ENCODE data around the gene GRIN1.
"Not testable (repeated sequence)": the region's sequence is repeated elsewhere in the genome, so short reads cannot be mapped to it uniquely, and the experiment has no call there.

GRIN1 gene

GRCh38 chr9:137116728-137117127, 22.2 kb upstream of the GRIN1 start:
- H3K4me1 Mint-ChIP-seq (ENCODE audit: low read depth): peaks cover 6% of the 10 kb centered on the region
- no peaks in the 10 kb centered on the region for H3K27me3 Mint-ChIP-seq (ENCODE audit: low read depth)
- no peak overlapping the region for H3K27ac Mint-ChIP-seq
- no peaks in the 10 kb centered on the region for H3K36me3 Mint-ChIP-seq (ENCODE audit: low read depth)
- no peak overlapping the region for H3K4me3 Mint-ChIP-seq
- no peaks in the 10 kb centered on the region for H3K9me3 Mint-ChIP-seq

GRCh38 chr9:137117269-137117731, 21.7 kb upstream of the GRIN1 start:
- Mint-ChIP-seq H3K4me1 (ENCODE audit: low read depth) (peaks cover 10% of the 10 kb centered on the region), H3K36me3 (ENCODE audit: low read depth) (no peaks in the 10 kb centered on the region), H3K27me3 (ENCODE audit: low read depth) (no peaks in the 10 kb centered on the region), H3K4me3 (no peak overlapping the region), H3K27ac (no peak overlapping the region), H3K9me3 (no peaks in the 10 kb centered on the region)

- H3K4me1 Mint-ChIP-seq (ENCODE audit: low read depth): peaks cover 12% of the 10 kb centered on the region
- not testable (repeated sequence) for H3K4me3 Mint-ChIP-seq; H3K27ac Mint-ChIP-seq; H3K9me3 Mint-ChIP-seq; H3K27me3 Mint-ChIP-seq (ENCODE audit: low read depth); H3K36me3 Mint-ChIP-seq (ENCODE audit: low read depth)
Measured at GRCh38 chr9:137118092-137118603, 20.8 kb upstream of the GRIN1 start.

DNA sequence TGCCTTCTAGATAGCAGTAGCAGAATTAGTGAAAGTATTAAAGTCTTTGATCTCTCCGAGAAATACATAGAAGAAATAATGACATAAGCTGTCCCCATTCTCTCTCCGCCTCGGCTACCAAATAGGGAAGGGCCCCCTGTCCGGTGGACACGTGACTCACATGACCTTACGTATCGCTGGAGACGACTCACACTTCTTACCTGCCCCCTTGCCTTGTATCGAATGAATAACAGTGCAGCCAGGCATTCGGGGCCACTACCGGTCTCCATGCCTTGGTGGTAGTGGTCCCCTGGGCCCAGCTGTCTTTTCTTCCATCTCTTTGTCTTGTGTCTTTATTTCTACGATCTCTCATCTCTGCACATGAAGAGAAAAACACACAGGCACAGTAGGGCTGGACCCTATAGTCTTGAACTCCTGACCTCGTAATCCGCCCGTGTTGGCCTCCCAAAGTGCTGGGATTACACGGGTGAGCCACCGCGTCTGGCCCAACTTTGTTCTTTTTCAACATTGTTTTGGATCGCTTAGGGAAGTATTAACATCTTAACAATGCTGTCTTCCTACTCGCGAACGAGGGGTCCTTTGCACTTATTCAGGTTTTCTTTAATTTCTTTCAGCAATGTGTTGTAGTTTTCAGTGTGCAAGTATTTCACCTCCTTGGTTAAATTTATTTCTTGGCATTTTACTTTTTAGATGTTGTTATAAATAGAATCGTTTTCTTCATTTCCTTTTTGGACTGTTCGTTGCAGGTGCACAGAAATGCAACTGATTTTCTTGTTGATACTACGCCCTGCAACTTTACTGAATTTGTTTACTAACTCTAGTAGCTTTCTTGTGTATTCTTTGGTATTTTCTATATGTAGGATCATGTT, 16.8 kb upstream of the GRIN1 start:
- H3K9me3 Mint-ChIP-seq; H3K27ac Mint-ChIP-seq; H3K36me3 Mint-ChIP-seq (ENCODE audit: low read depth); H3K4me3 Mint-ChIP-seq; H3K27me3 Mint-ChIP-seq (ENCODE audit: low read depth): not testable (repeated sequence)
- peaks cover 16% of the 10 kb centered on the region for H3K4me1 Mint-ChIP-seq (ENCODE audit: low read depth)

DNA sequence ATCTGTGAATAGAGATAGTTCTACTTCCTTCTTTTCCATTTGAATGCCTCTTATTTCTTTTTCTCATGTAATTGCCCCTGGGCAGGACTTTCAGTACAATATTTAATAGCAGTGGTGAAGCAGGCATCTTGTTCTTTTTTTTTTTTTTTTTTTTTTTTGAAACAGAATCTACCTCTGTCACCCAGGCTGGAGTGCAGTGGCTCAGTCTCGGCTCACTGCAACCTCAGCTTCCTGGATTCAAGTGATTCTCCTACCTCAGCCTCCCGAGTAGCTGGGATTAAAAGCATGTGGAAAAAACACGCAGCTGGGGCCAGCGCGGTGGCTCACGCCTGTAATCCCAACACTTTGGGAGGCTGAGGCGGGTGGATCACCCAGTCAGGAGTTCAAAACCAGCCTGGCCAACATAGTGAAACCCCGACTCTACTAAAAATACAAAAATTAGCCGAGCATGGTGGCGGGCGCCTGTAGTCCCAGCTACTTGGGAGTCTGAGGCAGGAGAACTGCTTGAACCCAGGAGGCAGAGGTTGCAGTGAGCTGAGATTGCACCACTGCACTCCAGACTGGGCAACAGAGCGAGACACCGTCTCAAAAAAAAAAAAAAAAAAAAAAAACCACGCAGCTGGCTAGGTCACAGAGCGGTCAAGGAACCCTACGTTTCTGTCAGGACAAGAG, 16.0 kb upstream of the GRIN1 start:
- H3K4me1 Mint-ChIP-seq (ENCODE audit: low read depth): peaks cover 23% of the 10 kb centered on the region
- H3K4me3 Mint-ChIP-seq; H3K9me3 Mint-ChIP-seq; H3K36me3 Mint-ChIP-seq (ENCODE audit: low read depth); H3K27me3 Mint-ChIP-seq (ENCODE audit: low read depth); H3K27ac Mint-ChIP-seq: not testable (repeated sequence)

- Mint-ChIP-seq H3K27ac (no peak overlapping the region), H3K9me3 (no peaks in the 10 kb centered on the region), H3K4me3 (no peak overlapping the region), H3K36me3 (ENCODE audit: low read depth) (peaks cover 2% of the 10 kb centered on the region), H3K27me3 (ENCODE audit: low read depth) (no peaks in the 10 kb centered on the region), H3K4me1 (ENCODE audit: low read depth) (peaks cover 28% of the 10 kb centered on the region)
Measured at GRCh38 chr9:137123468-137123837, 15.5 kb upstream of the GRIN1 start.

DNA sequence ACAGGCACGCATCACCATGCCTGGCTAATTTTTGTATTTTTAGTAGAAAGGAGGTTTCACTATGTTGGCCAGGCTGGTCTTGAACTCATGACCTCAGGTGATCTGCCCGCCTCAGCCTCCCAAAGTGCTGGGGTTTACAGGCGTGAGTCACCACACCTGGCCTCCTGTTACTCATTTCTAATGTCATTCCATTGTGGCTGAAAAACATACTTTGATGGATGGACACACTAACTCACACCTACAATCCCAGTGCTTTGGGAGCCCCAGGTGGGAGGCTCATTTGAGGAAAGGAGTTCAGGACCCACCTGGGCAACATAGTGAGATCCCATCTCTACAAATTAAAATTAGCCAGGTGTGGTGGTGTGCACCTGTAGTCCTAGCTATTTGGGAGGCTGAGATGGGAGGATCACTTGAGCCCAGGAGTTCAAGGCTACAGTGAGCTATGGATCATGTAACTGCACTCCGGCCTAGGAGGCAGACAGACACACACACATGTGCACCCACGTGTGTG, 14.9 kb upstream of the GRIN1 start:
- not testable (repeated sequence) for H3K27ac Mint-ChIP-seq; H3K4me3 Mint-ChIP-seq; H3K9me3 Mint-ChIP-seq; H3K36me3 Mint-ChIP-seq (ENCODE audit: low read depth); H3K27me3 Mint-ChIP-seq (ENCODE audit: low read depth)
- peaks cover 32% of the 10 kb centered on the region for H3K4me1 Mint-ChIP-seq (ENCODE audit: low read depth)

- peaks cover 32% of the 10 kb centered on the region for H3K4me1 Mint-ChIP-seq (ENCODE audit: low read depth)
- H3K4me3 Mint-ChIP-seq: peak overlapping the region; percentile 94
- H3K27me3 Mint-ChIP-seq (ENCODE audit: low read depth): no peaks in the 10 kb centered on the region
- H3K9me3 Mint-ChIP-seq: no peaks in the 10 kb centered on the region
- H3K36me3 Mint-ChIP-seq (ENCODE audit: low read depth): peaks cover 2% of the 10 kb centered on the region
- H3K27ac Mint-ChIP-seq: peak overlapping the region; percentile 98
Measured at GRCh38 chr9:137126786-137127185, 12.2 kb upstream of the GRIN1 start.

- Mint-ChIP-seq H3K36me3 (ENCODE audit: low read depth) (peaks cover 2% of the 10 kb centered on the region), H3K9me3 (no peaks in the 10 kb centered on the region), H3K27ac (peak overlapping the region; percentile 98)
Measured at GRCh38 chr9:137127301-137128157, 11.4 kb upstream of the GRIN1 start.

GRCh38 chr9:137128158-137128861, 10.6 kb upstream of the GRIN1 start:
- no peaks in the 10 kb centered on the region for H3K9me3 Mint-ChIP-seq
- peaks cover 4% of the 10 kb centered on the region for H3K27me3 Mint-ChIP-seq (ENCODE audit: low read depth)
- peaks cover 2% of the 10 kb centered on the region for H3K36me3 Mint-ChIP-seq (ENCODE audit: low read depth)
- H3K4me3 Mint-ChIP-seq: peak overlapping the region; percentile 89
- peak overlapping the region; percentile 89 for H3K27ac Mint-ChIP-seq
- H3K4me1 Mint-ChIP-seq (ENCODE audit: low read depth): peaks cover 25% of the 10 kb centered on the region

More at GRCh38 chr9:137127301-137128157, 11.4 kb upstream of the GRIN1 start:
- Mint-ChIP-seq H3K27me3 (ENCODE audit: low read depth) (no peaks in the 10 kb centered on the region), H3K4me3 (peak overlapping the region; percentile 94), H3K4me1 (ENCODE audit: low read depth) (peaks cover 27% of the 10 kb centered on the region)

DNA sequence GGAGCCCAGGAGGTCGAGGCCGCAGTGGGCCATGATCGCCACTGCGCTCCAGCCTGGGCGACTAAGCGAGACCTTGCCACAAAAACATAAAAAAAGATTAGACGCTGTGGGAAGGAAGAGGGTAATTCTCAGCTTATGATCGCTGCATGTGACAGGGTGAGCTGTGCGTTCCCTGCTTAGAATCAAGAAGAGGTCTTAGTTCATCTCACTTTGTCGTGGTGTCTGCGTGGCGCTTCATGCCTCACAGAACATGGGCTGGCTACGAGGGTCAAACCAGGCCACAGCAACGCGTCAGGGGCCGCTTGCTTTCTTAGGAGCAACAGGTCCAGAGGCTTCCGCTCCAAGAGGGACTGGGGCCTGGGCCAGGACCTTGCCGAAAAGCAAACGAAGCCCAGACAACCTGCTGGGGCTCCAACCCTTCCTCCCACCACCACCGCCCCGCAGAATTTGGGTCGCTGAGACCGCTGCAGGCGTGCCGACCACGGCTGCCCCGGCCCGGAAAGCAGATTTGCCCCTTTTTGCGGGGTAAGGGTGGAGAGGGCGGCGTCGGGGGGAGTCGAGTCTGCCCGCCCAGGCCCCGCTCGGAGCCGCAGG, 10.0 kb upstream of the GRIN1 start:
- peaks cover 4% of the 10 kb centered on the region for H3K27me3 Mint-ChIP-seq (ENCODE audit: low read depth)

DNA sequence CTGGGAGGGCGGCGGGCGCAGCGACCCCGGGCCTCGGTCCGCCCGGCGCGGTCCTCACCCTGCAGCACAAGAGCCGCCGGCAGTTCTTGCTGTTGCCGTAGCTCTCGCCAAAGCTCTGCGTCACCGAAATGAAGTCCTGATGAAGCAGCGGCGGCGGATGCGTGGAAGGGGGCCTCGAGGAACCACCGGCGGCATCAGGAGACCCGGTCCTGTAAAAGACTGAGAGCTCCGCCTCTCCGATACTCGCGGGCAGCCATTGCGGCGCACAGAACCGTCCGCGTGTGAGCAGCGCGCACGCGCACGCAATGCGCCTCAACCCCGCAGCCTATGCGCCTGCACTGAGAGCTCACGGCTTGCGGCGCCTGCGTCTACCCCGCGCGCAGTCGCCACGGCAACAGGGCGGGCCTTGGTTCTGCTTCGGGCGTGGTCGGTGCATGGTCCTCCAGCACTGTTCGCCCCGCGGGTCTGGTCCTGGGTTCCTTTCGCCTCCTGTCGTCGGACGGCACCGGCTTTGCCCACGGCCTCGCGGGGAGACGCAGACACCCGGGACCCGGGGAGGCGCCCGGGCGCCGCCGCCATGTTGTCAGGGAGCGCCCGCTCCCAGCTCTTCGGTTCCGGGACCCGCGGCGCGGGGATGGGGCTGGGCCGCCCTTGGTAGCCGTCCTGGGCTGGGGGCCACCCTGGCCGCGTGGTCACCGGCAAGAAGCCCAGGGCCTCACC, 9.3 kb upstream of the GRIN1 start:
- H3K27ac Mint-ChIP-seq: peak overlapping the region; percentile 71
- peaks cover 4% of the 10 kb centered on the region for H3K27me3 Mint-ChIP-seq (ENCODE audit: low read depth)
- peaks cover 25% of the 10 kb centered on the region for H3K4me1 Mint-ChIP-seq (ENCODE audit: low read depth)
- H3K9me3 Mint-ChIP-seq: no peaks in the 10 kb centered on the region
- peaks cover 2% of the 10 kb centered on the region for H3K36me3 Mint-ChIP-seq (ENCODE audit: low read depth)
- H3K4me3 Mint-ChIP-seq: peak overlapping the region; percentile 82

More for the DNA sequence above, 10.0 kb upstream of the GRIN1 start:
- no peaks in the 10 kb centered on the region for H3K9me3 Mint-ChIP-seq
- H3K36me3 Mint-ChIP-seq (ENCODE audit: low read depth): peaks cover 2% of the 10 kb centered on the region
- H3K4me3 Mint-ChIP-seq: peak overlapping the region; percentile 89
- H3K4me1 Mint-ChIP-seq (ENCODE audit: low read depth): peaks cover 25% of the 10 kb centered on the region
- peak overlapping the region; percentile 89 for H3K27ac Mint-ChIP-seq
